CD4-positive, CD25-positive, alpha-beta regulatory T cell (primary cell): Measurements from ENCODE around the gene FIP1L1. TPM values are rescaled to one million over a fixed set of nuclear protein-coding genes. Genes with fewer than 3 reads are reported as not detected.

ENCODE experiments used
- ATAC-seq, 2 donors: fragments of 150-1000 bp; cut with Tn5 transposase; one replicate each; pipeline ENCODE4 v1.10.0; 2021; ENCODE audit warnings: low read depth in 2 of 2, moderate number of reproducible peaks in 2 of 2, moderate library complexity in 1 of 2
- DNase-seq, 3 donors: peaks; one replicate each; pipeline versions ENCODE4 v3.0.0 to v3.0.0-alpha.2; 2012 to 2022; ENCODE audit warnings: mixed read lengths in 1 of 3
- H3K27ac ChIP-seq: one replicate; pipeline ENCODE4 v1.7.0; 2013; ENCODE audit warnings: mild to moderate bottlenecking, low read length; ENCODE audit not compliant: insufficient read depth, poor library complexity, severe bottlenecking
- H3K27me3 ChIP-seq: one replicate; pipeline ENCODE4 v1.7.0; 2013; ENCODE audit warnings: low read length; ENCODE audit not compliant: control insufficient read depth, insufficient read depth
- H3K36me3 ChIP-seq: one replicate; pipeline ENCODE4 v1.7.0; 2013; ENCODE audit warnings: mild to moderate bottlenecking, low read length, moderate library complexity; ENCODE audit not compliant: control insufficient read depth, insufficient read depth
- H3K4me1 ChIP-seq: 2 replicates; pipeline ENCODE4 v1.7.0; 2013; ENCODE audit warnings: mild to moderate bottlenecking, low read length; ENCODE audit not compliant: insufficient read depth, control insufficient read depth, poor library complexity, severe bottlenecking
- H3K4me3 ChIP-seq: one replicate; pipeline ENCODE4 v1.7.0; 2013; ENCODE audit warnings: low read depth, mild to moderate bottlenecking, low read length, moderate library complexity
- H3K9me3 ChIP-seq, 2 experiments: 1 replicate in 1 of 2; 2 replicates in 1 of 2; pipeline ENCODE4 v1.7.0; 2013; ENCODE audit warnings: low read length in 2 of 2, mild to moderate bottlenecking in 1 of 2, moderate library complexity in 1 of 2; ENCODE audit not compliant: control insufficient read depth in 2 of 2
- H3K27ac Mint-ChIP-seq, 3 donors: one replicate each; pipeline ENCODE4 v1.8.0; 2020 to 2022; ENCODE audit warnings: mild to moderate bottlenecking in 3 of 3, mixed read lengths in 3 of 3, moderate library complexity in 2 of 3
- H3K27me3 Mint-ChIP-seq: one replicate; pipeline ENCODE4 v1.8.0; 2022; ENCODE audit warnings: mild to moderate bottlenecking, mixed read lengths
- H3K36me3 Mint-ChIP-seq: one replicate; pipeline ENCODE4 v1.8.0; 2020; ENCODE audit warnings: mixed read lengths
- H3K4me1 Mint-ChIP-seq, 4 donors: one replicate each; pipeline ENCODE4 v1.8.0; 2020 to 2022; ENCODE audit warnings: mixed read lengths in 4 of 4, mild to moderate bottlenecking in 1 of 4
- H3K4me3 Mint-ChIP-seq, 4 donors: one replicate each; pipeline ENCODE4 v1.8.0; 2020 to 2022; ENCODE audit warnings: mild to moderate bottlenecking in 4 of 4, mixed read lengths in 4 of 4, moderate library complexity in 3 of 4
- H3K9me3 Mint-ChIP-seq, 7 donors: one replicate each; pipeline ENCODE4 v1.8.0; 2020 to 2022; ENCODE audit warnings: mixed read lengths in 7 of 7, mild to moderate bottlenecking in 3 of 7, moderate library complexity in 2 of 7
- polyA plus RNA-seq, 4 donors: library from polyadenylated mRNA; unstranded; fragments of 300-500 nt; fragmentation: Illumina TruSeq; gene quantifications; one replicate each; pipeline ENCODE4 v1.2.3, GENCODE V29; 2021
- total RNA-seq: library from RNA; stranded (reverse); gene quantifications from one replicate; pipeline ENCODE4 v1.2.3, GENCODE V29; 2022

FIP1L1 gene
- total and polyA plus RNA-seq, 5 donors from 2014 or later = 68.7 to 78.1 (median 70.9) TPM

DNA sequence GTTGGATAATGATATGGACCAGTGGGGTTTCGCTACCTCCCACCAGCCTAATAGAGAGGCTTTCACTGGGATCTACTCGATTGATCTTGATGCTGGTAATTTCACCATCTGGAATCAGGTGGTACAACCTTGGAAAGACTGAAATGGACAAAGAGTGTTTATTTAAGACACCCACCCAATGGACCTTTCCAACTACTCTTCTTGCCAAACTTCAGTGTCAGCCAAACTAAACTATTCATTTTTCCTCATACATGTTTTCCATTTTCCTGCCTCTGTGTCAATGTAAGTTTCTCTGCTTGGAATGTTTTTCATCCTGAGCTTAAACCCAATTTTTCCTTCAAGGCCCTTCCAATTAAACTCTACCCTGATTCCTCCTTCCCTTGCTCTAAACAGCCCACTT, 121.3 kb downstream of the FIP1L1 start:
- no peak overlapping the region for H3K4me3 Mint-ChIP-seq
- H3K27me3 ChIP-seq = no peaks in the 10 kb centered on the region
- no peaks in the 10 kb centered on the region for H3K36me3 ChIP-seq
- no peak overlapping the region for H3K4me3 ChIP-seq
- ATAC-seq (no peak), DNase-seq (no peak)
- no peaks in the 10 kb centered on the region for H3K4me1 ChIP-seq
- H3K4me1 Mint-ChIP-seq = no peaks in the 10 kb centered on the region
- peaks cover 9% of the 10 kb centered on the region for H3K27me3 Mint-ChIP-seq
- H3K27ac ChIP-seq = no peak overlapping the region
- H3K9me3 Mint-ChIP-seq = peaks cover 0 to 2% (median 0%) of the 10 kb centered on the region in 7 donors
- H3K27ac Mint-ChIP-seq = no peak overlapping the region
- no peaks in the 10 kb centered on the region for H3K36me3 Mint-ChIP-seq
- H3K9me3 ChIP-seq = no peaks in the 10 kb centered on the region

DNA sequence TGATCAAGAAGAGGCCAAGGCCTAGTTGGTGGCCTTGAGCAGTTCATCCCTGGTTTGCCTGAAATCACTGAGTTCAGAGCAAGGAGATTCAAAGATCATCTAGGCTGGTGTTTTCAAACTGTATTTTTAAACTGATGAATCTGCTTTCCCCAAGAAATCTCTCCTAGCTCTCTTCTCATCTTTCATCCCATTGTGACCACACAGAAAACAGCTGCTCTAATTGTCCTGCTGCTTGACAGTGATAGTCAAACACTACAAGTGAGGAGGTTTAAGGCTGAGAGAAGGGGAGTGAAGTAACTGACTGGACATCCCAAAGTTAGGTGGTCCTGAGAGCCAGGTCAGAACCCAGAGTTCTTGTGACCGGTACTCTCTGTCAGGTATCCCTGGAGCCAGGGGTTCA, 122.3 kb downstream of the FIP1L1 start:
- Mint-ChIP-seq H3K27me3 (peaks cover 9% of the 10 kb centered on the region), H3K4me1 (no peaks in the 10 kb centered on the region), H3K27ac (no peak overlapping the region), H3K36me3 (no peaks in the 10 kb centered on the region), H3K4me3 (no peak overlapping the region), H3K9me3 (peaks cover 0 to 2% (median 0%) of the 10 kb centered on the region in 7 donors)
- Histone ChIP-seq H3K27me3 (no peaks in the 10 kb centered on the region), H3K9me3 (no peaks in the 10 kb centered on the region), H3K4me1 (no peaks in the 10 kb centered on the region), H3K27ac (no peak overlapping the region), H3K4me3 (no peak overlapping the region), H3K36me3 (no peaks in the 10 kb centered on the region)
- ATAC-seq (no peak), DNase-seq (no peak)

GRCh38 chr4:53500546-53500945, 123.1 kb downstream of the FIP1L1 start:
- Histone ChIP-seq H3K4me1 (no peaks in the 10 kb centered on the region), H3K36me3 (no peaks in the 10 kb centered on the region), H3K4me3 (no peak overlapping the region), H3K27ac (no peak overlapping the region), H3K27me3 (no peaks in the 10 kb centered on the region), H3K9me3 (no peaks in the 10 kb centered on the region)
- Mint-ChIP-seq H3K36me3 (no peaks in the 10 kb centered on the region), H3K4me1 (no peaks in the 10 kb centered on the region), H3K4me3 (no peak overlapping the region), H3K27me3 (peaks cover 9% of the 10 kb centered on the region), H3K27ac (no peak overlapping the region), H3K9me3 (peaks cover 0 to 2% (median 0%) of the 10 kb centered on the region in 7 donors)
- ATAC-seq = no peak
- no peak for DNase-seq

GRCh38 chr4:53501561-53501960, 124.1 kb downstream of the FIP1L1 start:
- DNase-seq = no peak
- Histone ChIP-seq H3K4me1 (no peaks in the 10 kb centered on the region), H3K9me3 (no peaks in the 10 kb centered on the region), H3K27me3 (peaks cover 2% of the 10 kb centered on the region), H3K27ac (no peak overlapping the region), H3K4me3 (no peak overlapping the region), H3K36me3 (no peaks in the 10 kb centered on the region)
- Mint-ChIP-seq H3K4me3 (no peak overlapping the region), H3K4me1 (no peaks in the 10 kb centered on the region), H3K27me3 (peaks cover 9% of the 10 kb centered on the region), H3K36me3 (no peaks in the 10 kb centered on the region), H3K9me3 (peaks cover 0 to 2% (median 0%) of the 10 kb centered on the region in 7 donors), H3K27ac (no peak overlapping the region)
- no peak for ATAC-seq

GRCh38 chr4:53502094-53502493, 124.7 kb downstream of the FIP1L1 start:
- no peak for ATAC-seq

GRCh38 chr4:53505947-53506346, 128.5 kb downstream of the FIP1L1 start:
- no peaks in the 10 kb centered on the region for H3K4me1 ChIP-seq
- H3K4me1 Mint-ChIP-seq = no peaks in the 10 kb centered on the region
- no peaks in the 10 kb centered on the region for H3K36me3 ChIP-seq
- H3K9me3 ChIP-seq = no peaks in the 10 kb centered on the region
- ATAC-seq (no peak), DNase-seq (no peak)
- peaks cover 2% of the 10 kb centered on the region for H3K27me3 ChIP-seq
- peaks cover 0 to 2% (median 0%) of the 10 kb centered on the region in 7 donors for H3K9me3 Mint-ChIP-seq
- H3K27ac ChIP-seq = no peak overlapping the region
- no peak overlapping the region for H3K4me3 Mint-ChIP-seq
- H3K4me3 ChIP-seq = no peak overlapping the region
- H3K27me3 Mint-ChIP-seq = peaks cover 11% of the 10 kb centered on the region
- H3K36me3 Mint-ChIP-seq = no peaks in the 10 kb centered on the region
- H3K27ac Mint-ChIP-seq = no peak overlapping the region

More at GRCh38 chr4:53502094-53502493, 124.7 kb downstream of the FIP1L1 start:
- no peaks in the 10 kb centered on the region for H3K4me1 Mint-ChIP-seq
- H3K4me3 Mint-ChIP-seq = no peak overlapping the region
- no peaks in the 10 kb centered on the region for H3K36me3 Mint-ChIP-seq
- H3K27ac ChIP-seq = no peak overlapping the region
- H3K4me3 ChIP-seq = no peak overlapping the region
- peaks cover 9% of the 10 kb centered on the region for H3K27me3 Mint-ChIP-seq
- H3K27me3 ChIP-seq = peaks cover 2% of the 10 kb centered on the region
- no peaks in the 10 kb centered on the region for H3K36me3 ChIP-seq
- no peaks in the 10 kb centered on the region for H3K4me1 ChIP-seq
- H3K9me3 ChIP-seq = no peaks in the 10 kb centered on the region
- DNase-seq = no peak
- no peak overlapping the region for H3K27ac Mint-ChIP-seq
- peaks cover 0 to 2% (median 0%) of the 10 kb centered on the region in 7 donors for H3K9me3 Mint-ChIP-seq

GRCh38 chr4:53507058-53507457, 129.6 kb downstream of the FIP1L1 start:
- peaks cover 14% of the 10 kb centered on the region for H3K27me3 Mint-ChIP-seq
- H3K27ac Mint-ChIP-seq = no peak overlapping the region
- peaks cover 0 to 2% (median 0%) of the 10 kb centered on the region in 7 donors for H3K9me3 Mint-ChIP-seq
- no peak for DNase-seq
- H3K27ac ChIP-seq = no peak overlapping the region
- H3K4me1 Mint-ChIP-seq = no peaks in the 10 kb centered on the region
- H3K36me3 Mint-ChIP-seq = no peaks in the 10 kb centered on the region
- H3K4me1 ChIP-seq = no peaks in the 10 kb centered on the region
- H3K4me3 ChIP-seq = no peak overlapping the region
- H3K36me3 ChIP-seq = no peaks in the 10 kb centered on the region
- no peak for ATAC-seq
- H3K9me3 ChIP-seq = no peaks in the 10 kb centered on the region
- peaks cover 2% of the 10 kb centered on the region for H3K27me3 ChIP-seq
- no peak overlapping the region for H3K4me3 Mint-ChIP-seq

- Mint-ChIP-seq H3K9me3 (peaks cover 0 to 2% (median 0%) of the 10 kb centered on the region in 7 donors), H3K27ac (no peak overlapping the region), H3K27me3 (peaks cover 13% of the 10 kb centered on the region), H3K4me3 (no peak overlapping the region), H3K4me1 (no peaks in the 10 kb centered on the region), H3K36me3 (no peaks in the 10 kb centered on the region)
- Histone ChIP-seq H3K27me3 (peaks cover 2% of the 10 kb centered on the region), H3K9me3 (no peaks in the 10 kb centered on the region), H3K4me3 (no peak overlapping the region), H3K4me1 (no peaks in the 10 kb centered on the region), H3K27ac (no peak overlapping the region), H3K36me3 (no peaks in the 10 kb centered on the region)
- ATAC-seq (no peak), DNase-seq (no peak)
Observed at GRCh38 chr4:53507671-53508286, 130.3 kb downstream of the FIP1L1 start.
